IMR-90 (cell line): ENCODE measurements around the gene LARP4B. TPM values are rescaled to one million over a fixed set of nuclear protein-coding genes. Genes with fewer than 3 reads are reported as not detected.

ENCODE experiments used
- ATAC-seq: fragments of 200-7000 bp; cut with Tn5 transposase; 2 replicates; pipeline ENCODE4 v1.9.1; 2020; ENCODE audit warnings: low read depth, mild to moderate bottlenecking, moderate library complexity
- BruUV-seq: library from RNA; stranded (reverse); fragments of 400-500 nt; replicated peaks from 2 replicates; lab custom pipeline; 2021; lab: Mats Ljungman, UMichigan
- CTCF ChIA-PET: fragments of 300-600 bp; formaldehyde crosslinking; extraction: SDS; loops from one replicate; lab custom pipeline; 2021; ENCODE audit warnings: antibody characterized with exemption; lab: Yijun Ruan, JAX
- POLR2A ChIA-PET: fragments of 300-600 bp; sonication (Branson Sonifier 250); formaldehyde crosslinking; loops from one replicate; lab custom pipeline; 2022; ENCODE audit warnings: antibody characterized with exemption; ENCODE audit not compliant: unreplicated experiment; lab: Charles Lee
- DNase-seq: peaks from one replicate; pipeline ENCODE4 v3.0.0; 2013
- H2AFZ ChIP-seq: replicated peaks from 2 replicates; pipeline ENCODE3; 2013; ENCODE audit warnings: low read length, mild to moderate bottlenecking; ENCODE audit not compliant: poor library complexity
- H2AK5ac ChIP-seq: 2 replicates; pipeline ENCODE4 v1.6.1; 2013; ENCODE audit warnings: low read depth, low read length, inconsistent platforms
- H2AK9ac ChIP-seq: replicated peaks from 2 replicates; pipeline ENCODE3; 2013; ENCODE audit warnings: mild to moderate bottlenecking, low read depth, low read length, moderate library complexity; ENCODE audit not compliant: poor library complexity
- H2BK120ac ChIP-seq: 2 replicates; pipeline ENCODE4 v1.6.1; 2013; ENCODE audit warnings: low read depth, low read length, inconsistent platforms
- H2BK15ac ChIP-seq: 3 replicates; pipeline ENCODE4 v1.6.1; 2013; ENCODE audit warnings: low read depth, low read length, inconsistent platforms
- H2BK20ac ChIP-seq: 2 replicates; pipeline ENCODE4 v1.6.1; 2013; ENCODE audit warnings: low read depth, mild to moderate bottlenecking, inconsistent platforms, low read length, moderate library complexity
- H2BK5ac ChIP-seq: 2 replicates; pipeline ENCODE4 v1.6.1; 2013; ENCODE audit warnings: mild to moderate bottlenecking, low read depth, low read length, inconsistent platforms; ENCODE audit not compliant: poor library complexity, severe bottlenecking
- H3K14ac ChIP-seq: replicated peaks from 2 replicates; pipeline ENCODE4 v1.6.1; 2013; ENCODE audit warnings: low read depth, low read length, inconsistent platforms
- H3K18ac ChIP-seq: 2 replicates; pipeline ENCODE4 v1.6.1; 2013; ENCODE audit warnings: low read depth, low read length, control low read depth
- H3K23ac ChIP-seq: 2 replicates; pipeline ENCODE4 v1.6.1; 2013; ENCODE audit warnings: low read depth, low read length, inconsistent platforms
- H3K27ac ChIP-seq: 2 replicates; pipeline ENCODE4 v1.5.1; 2013; ENCODE audit warnings: mild to moderate bottlenecking, control low read depth, low read length; ENCODE audit not compliant: insufficient read depth
- H3K27me3 ChIP-seq: 2 replicates; pipeline ENCODE4 v1.6.1; 2013; ENCODE audit warnings: low read length; ENCODE audit not compliant: control insufficient read depth, insufficient read depth
- H3K36me3 ChIP-seq: 2 replicates; pipeline ENCODE4 v1.6.1; 2013; ENCODE audit warnings: low read length, mixed read lengths; ENCODE audit not compliant: control insufficient read depth, insufficient read depth
- H3K4ac ChIP-seq: 2 replicates; pipeline ENCODE4 v1.6.1; 2013; ENCODE audit warnings: low read depth, low read length, inconsistent platforms
- H3K4me1 ChIP-seq: 2 replicates; pipeline ENCODE4 v1.6.1; 2013; ENCODE audit warnings: low read length, mixed read lengths; ENCODE audit not compliant: control insufficient read depth, insufficient read depth
- H3K4me2 ChIP-seq: 2 replicates; pipeline ENCODE4 v1.6.1; 2013; ENCODE audit warnings: low read depth, mild to moderate bottlenecking, control low read depth, low read length, moderate library complexity
- H3K4me3 ChIP-seq: 2 replicates; pipeline ENCODE4 v1.5.1; 2013; ENCODE audit warnings: low read depth, mild to moderate bottlenecking, control low read depth, low read length, moderate library complexity; ENCODE audit not compliant: insufficient read depth
- H3K56ac ChIP-seq: 2 replicates; pipeline ENCODE4 v1.6.1; 2013; ENCODE audit warnings: low read length, inconsistent platforms; ENCODE audit not compliant: insufficient read depth; ENCODE audit errors: extremely low read depth
- H3K79me1 ChIP-seq, 2 experiments: 2 replicates each; pipeline ENCODE4 v1.6.1; 2013; ENCODE audit warnings: low read length in 2 of 2, inconsistent platforms in 1 of 2, low read depth in 1 of 2
- H3K9ac ChIP-seq: 2 replicates; pipeline ENCODE4 v1.6.1; 2013; ENCODE audit warnings: low read depth, low read length, control low read depth
- H3K9me1 ChIP-seq: 2 replicates; pipeline ENCODE4 v1.6.1; 2013; ENCODE audit warnings: low read length, inconsistent platforms; ENCODE audit not compliant: insufficient read depth
- H3K9me3 ChIP-seq: 2 replicates; pipeline ENCODE4 v1.6.1; 2013; ENCODE audit warnings: low read length; ENCODE audit not compliant: control insufficient read depth, insufficient read depth
- H4K20me1 ChIP-seq: 2 replicates; pipeline ENCODE4 v1.6.1; 2013; ENCODE audit warnings: low read length, inconsistent platforms; ENCODE audit not compliant: insufficient read depth
- H4K5ac ChIP-seq: 2 replicates; pipeline ENCODE4 v1.6.1; 2013; ENCODE audit warnings: mild to moderate bottlenecking, low read depth, low read length, control low read depth
- H4K8ac ChIP-seq, 2 experiments: 2 replicates each; pipeline ENCODE4 v1.6.1; 2013; ENCODE audit warnings: low read depth in 2 of 2, low read length in 2 of 2, control low read depth in 1 of 2, inconsistent platforms in 1 of 2
- H4K91ac ChIP-seq: 2 replicates; pipeline ENCODE4 v1.6.1; 2013; ENCODE audit warnings: low read depth, low read length, inconsistent platforms; ENCODE audit not compliant: insufficient read depth
- BHLHE40 ChIP-seq: fragments of 150-350 bp; IDR thresholded peaks from 2 replicates; pipeline ENCODE4 v1.6.1; 2016; ENCODE audit warnings: mild to moderate bottlenecking, low read depth, low read length
- FOS ChIP-seq: fragments of 150-350 bp; IDR thresholded peaks from 2 replicates; pipeline ENCODE4 v1.6.1; 2016; ENCODE audit warnings: low read depth, low read length
- MAZ ChIP-seq: IDR thresholded peaks from 2 replicates; pipeline ENCODE4 v1.6.1; 2012; ENCODE audit warnings: low read depth, mild to moderate bottlenecking, low read length, improper control_type of control experiment, moderate library complexity, borderline replicate concordance
- USF2 ChIP-seq: fragments of 150-350 bp; IDR thresholded peaks from 2 replicates; pipeline ENCODE4 v1.6.1; 2017; ENCODE audit warnings: mild to moderate bottlenecking, antibody characterized with exemption, low read length, low read depth
- WGBS, 2 experiments: methylation state at CpG; one replicate each; pipeline versions ENCODE4 v1.1.5 to v1.1.7; 2013; ENCODE audit warnings: missing lambda C conversion rate in 2 of 2; ENCODE audit not compliant: insufficient read length in 1 of 2; ENCODE audit errors: extremely low coverage in 2 of 2; 5-methylcytosine and 5-hydroxymethylcytosine counted together
- dilution Hi-C: fragments of 300-500 bp; cut with HindIII; formaldehyde crosslinking; loops from one replicate; pipeline ENCODE4 v1.14.3; 2018; ENCODE audit warnings: low sequenced_read_pairs; ENCODE audit not compliant: unreplicated experiment
- in situ Hi-C: fragments of 300-500 bp; cut with MboI; formaldehyde crosslinking; loops from 3 replicates; pipeline ENCODE4 v1.14.3; 2019; ENCODE audit warnings: low sequenced_read_pairs, inconsistent platforms, mixed read lengths
- intact Hi-C: fragments of 100-400 bp; cut with micrococcal nuclease; formaldehyde crosslinking; loops from 2 replicates; pipeline ENCODE4 v1.10.0; 2022
- polyA plus RNA-seq, 3 experiments: library from polyadenylated mRNA; depleted of rRNA; stranded (reverse); fragments of >200 nt; gene quantifications; 2 replicates each; pipeline ENCODE4 v1.2.3, GENCODE V29; 2012; ENCODE audit warnings: low replicate concordance in 1 of 3
- total RNA-seq: library from RNA; depleted of rRNA; stranded (reverse); fragments of >200 nt; gene quantifications from 2 replicates; pipeline ENCODE4 v1.2.3, GENCODE V29; 2012

The LARP4B gene
- total and polyA plus RNA-seq, 2 of the 4 experiments (the other 2 are of a cell fraction): 24.3 to 25.5 TPM

- H4K5ac ChIP-seq: no peak overlapping the region
- H3K18ac ChIP-seq: no peak overlapping the region
- H2BK120ac ChIP-seq: no peak overlapping the region
- H2AFZ ChIP-seq: no peak overlapping the region
- no TSS peak for BruUV-seq
- TF ChIP-seq USF2: no peak
- TF ChIP-seq FOS: no peak
- no peak for TF ChIP-seq BHLHE40
- TF ChIP-seq MAZ: no peak
- 80% methylated on average over 13 of the region's 20 CpGs; no CpG with 5 or more reads in 1 of the 2 experiments for WGBS, 2 experiments
- H2BK5ac ChIP-seq: no peak overlapping the region
- no peak overlapping the region for H3K4ac ChIP-seq
- no peak overlapping the region for H2BK20ac ChIP-seq
- H3K4me2 ChIP-seq: no peak overlapping the region
- H2BK15ac ChIP-seq: no peak overlapping the region
- H3K27me3 ChIP-seq: no peaks in the 10 kb centered on the region
- POLR2A ChIA-PET: no interaction called here
- no peak overlapping the region for H3K27ac ChIP-seq
- DNase-seq (no peak), ATAC-seq (no peak)
- no peak overlapping the region for H4K91ac ChIP-seq
- no peaks in the 10 kb centered on the region; the same call in 1 of the 2 replicates for H4K20me1 ChIP-seq
- H3K9ac ChIP-seq: no peak overlapping the region
- no peak overlapping the region for H2AK5ac ChIP-seq
- H3K56ac ChIP-seq: no peak overlapping the region
- dilution Hi-C loops (no loop called here), intact Hi-C loops (no loop called here), in situ Hi-C loops (loop anchor here (10.0 kb wide), 1 partner anchor 222 kb away; no protein-coding TSS in a partner anchor)
- H2AK9ac ChIP-seq: no peak overlapping the region
- peaks cover 31% of the 10 kb centered on the region for H3K36me3 ChIP-seq
- H3K4me1 ChIP-seq: peaks cover 5% of the 10 kb centered on the region
- peak overlapping the region; percentile 13; the same call in 1 of the 2 replicates for H3K23ac ChIP-seq
- CTCF ChIA-PET: no interaction called here
- H3K4me3 ChIP-seq: no peak overlapping the region
- H3K14ac ChIP-seq: no peak overlapping the region
- H4K8ac ChIP-seq: no peak overlapping the region
- H3K9me1 ChIP-seq: peaks cover 3% of the 10 kb centered on the region; the same call in 1 of the 2 replicates
- peaks cover 0 to 17% of the 10 kb centered on the region in 2 experiments; a peak in 1 of 4 replicates for H3K79me1 ChIP-seq
- no peaks in the 10 kb centered on the region for H3K9me3 ChIP-seq
Observed at GRCh38 chr10:806451-807162, 124.9 kb downstream of the LARP4B start.
